Endothelial cell of umbilical vein (primary cell): ENCODE measurements around the gene PSMB2. TPM values are rescaled to one million over a fixed set of nuclear protein-coding genes. Genes with fewer than 3 reads are reported as not detected.

Experiments used
- BruUV-seq: library from RNA; stranded (reverse); fragments of 400-500 nt; replicated peaks from 2 replicates; lab custom pipeline; 2021; lab: Mats Ljungman, UMichigan
- CTCF ChIA-PET: fragments of 300-600, 350-600 bp; sonication (Branson Sonifier 250); formaldehyde crosslinking; loops from one replicate; lab custom pipeline; 2021; ENCODE audit warnings: antibody characterized with exemption, inconsistent platforms; lab: Charles Lee
- POLR2A ChIA-PET: fragments of 300-600, 350-600 bp; sonication (Branson Sonifier 250); formaldehyde crosslinking; loops from one replicate; lab custom pipeline; 2021; ENCODE audit warnings: antibody characterized with exemption, inconsistent platforms; lab: Charles Lee
- DNase-seq: peaks from one replicate; pipeline ENCODE4 v3.0.0-alpha.2; 2011; ENCODE audit warnings: low read depth, low spot score
- FAIRE-seq: peaks from 2 replicates; lab custom pipeline; 2011; peaks lifted over from hg19 to GRCh38; lab: Jason Lieb, UNC
- H2AFZ ChIP-seq: 2 replicates; pipeline ENCODE4 v1.6.0; 2012; ENCODE audit warnings: low read depth, low read length, control low read depth, inconsistent platforms
- H3K27ac ChIP-seq: 2 replicates; pipeline ENCODE4 v1.5.1; 2011; ENCODE audit warnings: low read depth, mild to moderate bottlenecking, control low read depth, low read length, moderate library complexity; ENCODE audit not compliant: insufficient read depth
- H3K27me3 ChIP-seq, 2 experiments: 2 replicates each; pipeline versions ENCODE4 v1.6.0 to v1.6.1; 2011; ENCODE audit warnings: low read length in 2 of 2, mixed read lengths in 1 of 2; ENCODE audit not compliant: control insufficient read depth in 2 of 2, insufficient read depth in 2 of 2
- H3K36me3 ChIP-seq, 2 experiments: 2 replicates in 1 of 2; 3 replicates in 1 of 2; pipeline ENCODE4 v1.5.1; 2011; ENCODE audit warnings: low read length in 2 of 2, mild to moderate bottlenecking in 1 of 2, moderate library complexity in 1 of 2; ENCODE audit not compliant: control insufficient read depth in 2 of 2, insufficient read depth in 2 of 2; ENCODE audit errors: extremely low read depth in 1 of 2
- H3K4me1 ChIP-seq: 3 replicates; pipeline ENCODE4 v1.5.1; 2011; ENCODE audit warnings: mild to moderate bottlenecking, low read length; ENCODE audit not compliant: control insufficient read depth, insufficient read depth; ENCODE audit errors: extremely low read depth
- H3K4me2 ChIP-seq: 2 replicates; pipeline ENCODE4 v1.6.1; 2011; ENCODE audit warnings: low read length, control low read depth, mixed read lengths; ENCODE audit not compliant: insufficient read depth
- H3K4me3 ChIP-seq, 3 experiments: fragments of 200-600 bp in 1 of 3; sonication (generic), shearing (Covaris generic) in 1 of 3; replicated peaks in 1 of 3; 2 replicates each; pipeline ENCODE4 v1.5.1; 2011 to 2016; ENCODE audit warnings: control low read depth in 3 of 3, low read length in 3 of 3, mild to moderate bottlenecking in 2 of 3, inconsistent platforms in 1 of 3, low read depth in 1 of 3, moderate library complexity in 1 of 3; ENCODE audit not compliant: insufficient read depth in 1 of 3
- H3K79me2 ChIP-seq: 2 replicates; pipeline ENCODE4 v1.6.0; 2012; ENCODE audit warnings: low read length, inconsistent platforms; ENCODE audit not compliant: control insufficient read depth, insufficient read depth
- H3K9ac ChIP-seq: replicated peaks from 2 replicates; pipeline ENCODE3; 2011; ENCODE audit warnings: low read length, control low read depth; ENCODE audit not compliant: insufficient read depth; ENCODE audit errors: extremely low read depth
- H3K9me1 ChIP-seq: replicated peaks from 3 replicates; pipeline ENCODE4 v1.6.0; 2011; ENCODE audit warnings: mild to moderate bottlenecking, low read length; ENCODE audit not compliant: control insufficient read depth, insufficient read depth; ENCODE audit errors: extremely low read depth
- H3K9me3 ChIP-seq: replicated peaks from 2 replicates; pipeline ENCODE4 v1.5.1; 2012; ENCODE audit warnings: low read length, inconsistent platforms; ENCODE audit not compliant: control insufficient read depth, insufficient read depth
- H4K20me1 ChIP-seq: replicated peaks from 2 replicates; pipeline ENCODE3; 2011; ENCODE audit warnings: mild to moderate bottlenecking, low read length; ENCODE audit not compliant: control insufficient read depth, insufficient read depth; ENCODE audit errors: extremely low read depth
- CTCF ChIP-seq, 2 donors: IDR thresholded peaks; 1 replicate in 1 of 2; 2 replicates in 1 of 2; pipeline ENCODE4 v1.5.1; 2011; ENCODE audit warnings: low read length in 2 of 2, mild to moderate bottlenecking in 2 of 2, moderate library complexity in 2 of 2, control low read depth in 1 of 2, inconsistent platforms in 1 of 2, low read depth in 1 of 2; ENCODE audit not compliant: insufficient read depth in 1 of 2; ENCODE audit errors: extremely low read depth in 1 of 2
- EZH2 ChIP-seq: IDR thresholded peaks from 2 replicates; pipeline ENCODE4 v1.6.1; 2012; ENCODE audit warnings: borderline replicate concordance, low read depth, mild to moderate bottlenecking, moderate library complexity, low read length, inconsistent platforms; ENCODE audit not compliant: severe bottlenecking
- FOS ChIP-seq: IDR thresholded peaks from 2 replicates; pipeline ENCODE4 v1.6.1; 2011; ENCODE audit warnings: mild to moderate bottlenecking, low read length, moderate library complexity, borderline replicate concordance; ENCODE audit not compliant: insufficient read depth
- GATA2 ChIP-seq: IDR thresholded peaks from 2 replicates; pipeline ENCODE4 v1.7.0; 2011; ENCODE audit warnings: low read depth, mild to moderate bottlenecking, moderate library complexity, mixed read lengths, low read length; ENCODE audit not compliant: insufficient read length, insufficient read depth
- JUN ChIP-seq: IDR thresholded peaks from 2 replicates; pipeline ENCODE4 v1.6.1; 2011; ENCODE audit warnings: borderline replicate concordance, low read depth; ENCODE audit not compliant: insufficient read length, insufficient read depth
- MAX ChIP-seq: IDR thresholded peaks from 2 replicates; pipeline ENCODE4 v1.6.1; 2011; ENCODE audit not compliant: insufficient read depth, insufficient read length
- MYC ChIP-seq: IDR thresholded peaks from one replicate; pipeline ENCODE4 v1.6.1; 2011; ENCODE audit warnings: mild to moderate bottlenecking, low read depth, low read length
- POLR2A ChIP-seq: IDR thresholded peaks from 2 replicates; pipeline ENCODE4 v1.6.1; 2012; ENCODE audit warnings: low read depth, mild to moderate bottlenecking, control low read depth, low read length
- POLR2AphosphoS5 ChIP-seq: IDR thresholded peaks from 2 replicates; pipeline ENCODE4 v1.6.1; 2012; ENCODE audit warnings: low read depth, mild to moderate bottlenecking, control low read depth, low read length, moderate library complexity; ENCODE audit not compliant: insufficient read depth
- dilution Hi-C: fragments of 300-500 bp; cut with MboI; formaldehyde crosslinking; loops from one replicate; pipeline ENCODE4 v1.15.0; 2019; ENCODE audit warnings: low sequenced_read_pairs; ENCODE audit not compliant: extremely low pct_ligation_motif_present
- intact Hi-C: fragments of 100-400 bp; cut with micrococcal nuclease; formaldehyde crosslinking; loops from one replicate; pipeline ENCODE4 v1.10.0; 2022
- polyA plus RNA-seq, 4 experiments: library from polyadenylated mRNA; depleted of rRNA in 3 of 4; stranded (reverse) in 3 of 4; unstranded in 1 of 4; fragments of >200 nt; gene quantifications; 2 replicates each; pipeline versions ENCODE4 v1.2.1 to v1.2.3, GENCODE V29; 2011 to 2012; ENCODE audit warnings: missing spikeins in 1 of 4
- total RNA-seq: library from RNA; stranded (reverse); gene quantifications from 2 replicates; pipeline ENCODE4 v1.2.3, GENCODE V29; 2021

The PSMB2 gene
- total and polyA plus RNA-seq, 2 donors (not counting 3 experiments of a cell fraction or from before 2014, with no cell fraction given) = 93.6 to 118 TPM

DNA sequence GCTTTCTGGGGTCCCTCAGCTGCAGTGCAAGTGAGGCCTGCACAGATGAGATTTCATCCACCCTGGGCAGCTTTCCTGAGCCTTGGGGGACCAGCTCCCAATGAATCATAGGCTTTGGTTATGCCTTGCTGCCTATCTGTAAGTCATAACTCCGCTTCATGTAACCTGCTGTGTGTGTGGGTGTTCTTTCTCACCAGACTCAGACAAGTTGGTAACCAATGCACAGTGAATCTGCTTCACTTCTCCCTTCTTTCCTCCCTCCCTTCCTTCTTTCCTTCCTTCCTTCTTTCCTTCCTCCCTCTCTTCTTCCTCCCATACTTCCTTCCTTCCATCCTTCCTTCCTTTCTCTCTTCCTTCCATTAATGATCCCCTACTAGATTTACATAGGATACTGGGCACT lies 34.4 kb upstream of the PSMB2 start:
- Histone ChIP-seq H3K27me3 (peaks cover 8 to 23% of the 10 kb centered on the region in 2 experiments), H3K4me3 (no peak overlapping the region), H3K9me1 (no peaks in the 10 kb centered on the region), H3K9me3 (no peaks in the 10 kb centered on the region), H3K4me1 (no peaks in the 10 kb centered on the region), H3K36me3 (no peaks in the 10 kb centered on the region), H4K20me1 (no peaks in the 10 kb centered on the region), H2AFZ (no peak overlapping the region), H3K9ac (no peak overlapping the region), H3K79me2 (no peaks in the 10 kb centered on the region), H3K4me2 (no peak overlapping the region), H3K27ac (no peak overlapping the region)
- ChIA-PET CTCF (interaction anchor here (0.7 to 1.9 kb wide), 3 partner anchors 9 to 51 kb away, joined by 3 to 5 read pairs (median 4); no protein-coding TSS in a partner anchor), POLR2A (no interaction called here)
- DNase-seq = no peak
- TF ChIP-seq EZH2 (no peak), JUN (no peak), MAX (no peak), MYC (no peak), GATA2 (no peak), FOS (no peak), POLR2A (no peak), POLR2AphosphoS5 (no peak), CTCF (IDR thresholded peaks at IDR 0.05; ENCODE audit: extremely low read depth in 1 of 2, insufficient read depth in 1 of 2, low read depth in 1 of 2, low read length in 2 of 2) (no peak)
- BruUV-seq = no TSS peak
- FAIRE-seq = no peak
- intact Hi-C loops (no loop called here), dilution Hi-C loops (no loop called here)
